ENCODE data around the gene UTP25. TPM values are rescaled to one million over a fixed set of nuclear protein-coding genes. Genes with fewer than 3 reads are reported as not detected.
"Not testable (repeated sequence)": the region's sequence is repeated elsewhere in the genome, so short reads cannot be mapped to it uniquely, and the experiment has no call there.

The UTP25 gene
- total and polyA plus RNA-seq, 8 donors = 0.95 to 4.4 (median 3.0) TPM

DNA sequence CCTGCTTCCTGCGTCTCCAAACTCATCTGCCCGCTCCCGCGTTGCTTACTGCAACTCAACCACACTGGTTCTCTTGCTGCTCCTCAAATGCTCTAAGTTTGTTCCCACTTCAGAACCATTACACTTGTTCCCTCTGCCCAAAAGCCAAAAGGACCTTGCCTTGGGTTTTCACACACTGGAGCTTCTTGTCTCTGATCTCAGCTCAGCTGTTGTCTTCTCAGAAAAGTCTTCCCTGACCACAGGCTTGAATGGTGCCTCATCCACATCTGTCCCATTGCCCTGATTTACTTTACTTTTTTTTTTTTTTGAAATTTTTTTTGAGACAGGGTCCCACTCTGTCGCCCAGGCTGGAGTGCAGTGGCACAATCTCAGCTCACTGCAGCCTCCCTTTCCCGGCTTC is 66.0 kb downstream of the UTP25 start:
- Histone ChIP-seq H3K36me3 (no peaks in the 10 kb centered on the region), H3K9me3 (no peaks in the 10 kb centered on the region), H3K4me1 (no peaks in the 10 kb centered on the region), H3K4me3 (no peak overlapping the region), H3K27ac (no peak overlapping the region), H3K27me3 (no peaks in the 10 kb centered on the region)
- no peak for ATAC-seq
- DNase-seq = no peak
- no peak for FAIRE-seq
- 76 to 82% methylated on average over 6 of the region's 6 CpGs for WGBS, 2 donors
- intact Hi-C loops (cut with DNase I) = no loop called here
- TF ChIP-seq, protein P1, sequence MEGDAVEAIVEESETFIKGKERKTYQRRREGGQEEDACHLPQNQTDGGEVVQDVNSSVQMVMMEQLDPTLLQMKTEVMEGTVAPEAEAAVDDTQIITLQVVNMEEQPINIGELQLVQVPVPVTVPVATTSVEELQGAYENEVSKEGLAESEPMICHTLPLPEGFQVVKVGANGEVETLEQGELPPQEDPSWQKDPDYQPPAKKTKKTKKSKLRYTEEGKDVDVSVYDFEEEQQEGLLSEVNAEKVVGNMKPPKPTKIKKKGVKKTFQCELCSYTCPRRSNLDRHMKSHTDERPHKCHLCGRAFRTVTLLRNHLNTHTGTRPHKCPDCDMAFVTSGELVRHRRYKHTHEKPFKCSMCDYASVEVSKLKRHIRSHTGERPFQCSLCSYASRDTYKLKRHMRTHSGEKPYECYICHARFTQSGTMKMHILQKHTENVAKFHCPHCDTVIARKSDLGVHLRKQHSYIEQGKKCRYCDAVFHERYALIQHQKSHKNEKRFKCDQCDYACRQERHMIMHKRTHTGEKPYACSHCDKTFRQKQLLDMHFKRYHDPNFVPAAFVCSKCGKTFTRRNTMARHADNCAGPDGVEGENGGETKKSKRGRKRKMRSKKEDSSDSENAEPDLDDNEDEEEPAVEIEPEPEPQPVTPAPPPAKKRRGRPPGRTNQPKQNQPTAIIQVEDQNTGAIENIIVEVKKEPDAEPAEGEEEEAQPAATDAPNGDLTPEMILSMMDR (IDR thresholded peaks at IDR 0.05) = no peak

DNA sequence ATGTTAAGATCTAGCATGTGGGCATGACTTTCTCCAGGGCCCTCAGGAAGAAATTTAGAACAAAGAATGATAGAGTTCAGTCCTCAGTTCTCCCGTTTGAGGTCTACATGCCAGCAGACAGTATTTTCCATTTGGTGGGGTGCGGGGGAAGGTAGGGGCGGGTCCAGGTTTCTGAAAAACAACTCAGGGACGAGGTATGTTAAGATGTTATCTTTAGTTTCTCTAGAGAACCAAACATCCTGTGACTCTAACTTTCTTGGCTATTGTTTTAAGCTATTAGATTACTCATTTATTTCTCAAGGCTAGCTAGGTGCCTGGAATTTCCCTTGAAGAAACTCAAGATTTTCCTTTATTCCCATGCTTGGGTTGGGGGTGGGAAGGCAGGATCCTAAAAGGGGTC is 67.9 kb downstream of the UTP25 start:
- 47% methylated on average over 4 of the region's 4 CpGs for WGBS, 2 donors
- intact Hi-C loops (cut with DNase I) = no loop called here
- peak in 1 of 4 donors; percentile 54 for ATAC-seq
- no peak for DNase-seq
- Histone ChIP-seq H3K4me3 (no peak overlapping the region), H3K27ac (no peak overlapping the region), H3K9me3 (no peaks in the 10 kb centered on the region), H3K36me3 (no peaks in the 10 kb centered on the region), H3K27me3 (no peaks in the 10 kb centered on the region), H3K4me1 (no peaks in the 10 kb centered on the region)
- FAIRE-seq = no peak
- TF ChIP-seq, protein P1 (IDR thresholded peaks at IDR 0.05) = no peak

GRCh38 chr1:209896346-209896745 is 68.6 kb downstream of the UTP25 start:
- TF ChIP-seq, protein P1 (IDR thresholded peaks at IDR 0.05) = no peak
- 80 to 83% methylated on average over 4 of the region's 4 CpGs for WGBS, 2 donors
- FAIRE-seq (no peak), ATAC-seq (no peak), DNase-seq (no peak)
- Histone ChIP-seq H3K4me1 (no peaks in the 10 kb centered on the region), H3K27ac (no peak overlapping the region), H3K27me3 (no peaks in the 10 kb centered on the region), H3K4me3 (no peak overlapping the region), H3K36me3 (no peaks in the 10 kb centered on the region), H3K9me3 (no peaks in the 10 kb centered on the region)
- intact Hi-C loops (cut with DNase I) = no loop called here

DNA sequence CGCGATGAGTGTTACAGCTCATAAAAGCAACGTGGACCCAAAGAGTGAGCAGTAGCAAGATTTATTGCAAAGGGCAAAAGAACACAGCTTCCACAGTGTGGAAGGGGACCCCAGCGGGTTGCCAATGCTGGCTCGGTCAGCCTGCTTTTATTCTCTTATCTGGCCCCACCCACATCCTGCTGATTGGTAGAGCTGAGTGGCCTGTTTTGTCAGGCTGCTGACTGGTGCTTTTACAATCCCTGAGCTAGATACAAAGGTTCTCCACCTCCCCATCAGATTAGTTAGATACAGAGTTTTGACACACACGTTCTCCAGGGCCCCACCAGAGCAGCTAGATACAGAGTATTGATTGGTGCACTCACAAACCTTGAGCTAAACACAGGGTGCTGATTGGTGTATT is 70.5 kb downstream of the UTP25 start:
- DNase-seq; H3K9me3 ChIP-seq; H3K27ac ChIP-seq; intact Hi-C loops (cut with DNase I); ATAC-seq; H3K36me3 ChIP-seq; H3K4me3 ChIP-seq; FAIRE-seq; H3K27me3 ChIP-seq; H3K4me1 ChIP-seq: not testable (repeated sequence)
- WGBS, 2 donors = 65 to 71% methylated on average over 6 of the region's 6 CpGs

GRCh38 chr1:209898851-209899250 is 71.1 kb downstream of the UTP25 start:
- FAIRE-seq; H3K27me3 ChIP-seq; H3K36me3 ChIP-seq; ATAC-seq; H3K4me1 ChIP-seq; H3K9me3 ChIP-seq; H3K4me3 ChIP-seq; H3K27ac ChIP-seq; intact Hi-C loops (cut with DNase I): not testable (repeated sequence)
- 85 to 91% methylated on average over 21 of the region's 21 CpGs for WGBS, 2 donors
- peak in 1 of 6 donors; percentile 51 for DNase-seq

DNA sequence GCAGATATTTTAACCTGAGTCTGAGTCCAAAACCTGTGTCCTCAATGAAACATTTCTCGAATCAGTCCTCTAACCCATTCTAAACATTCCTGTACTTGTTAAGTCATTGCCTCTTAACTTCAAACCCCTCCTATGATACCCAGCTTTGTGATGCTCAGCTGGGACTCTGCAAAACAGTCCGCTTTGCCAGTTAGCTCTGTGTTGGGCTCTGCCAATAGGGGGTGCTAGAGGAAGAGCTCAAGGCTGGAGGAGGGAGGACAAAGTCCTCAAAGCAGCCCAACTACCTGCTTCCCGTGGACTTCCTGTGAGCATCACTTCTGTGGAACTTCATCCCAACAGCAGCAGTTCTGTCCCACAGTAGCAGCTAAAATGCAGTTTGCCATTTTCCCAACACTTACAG is 72.2 kb downstream of the UTP25 start:
- TF ChIP-seq, protein P1 (IDR thresholded peaks at IDR 0.05) = no peak
- no peaks in the 10 kb centered on the region for H3K27me3 ChIP-seq
- FAIRE-seq (no peak), DNase-seq (no peak), ATAC-seq (no peak)
- no peak overlapping the region for H3K4me3 ChIP-seq
- H3K9me3 ChIP-seq = no peaks in the 10 kb centered on the region
- WGBS, 2 donors = 41 to 45% methylated on average over 3 of the region's 3 CpGs
- no peaks in the 10 kb centered on the region for H3K36me3 ChIP-seq
- no peak overlapping the region for H3K27ac ChIP-seq
- intact Hi-C loops (cut with DNase I) = no loop called here
- H3K4me1 ChIP-seq = no peaks in the 10 kb centered on the region
